OCI-LY7 (cell line): ENCODE results near the gene PARD3B. TPM values are rescaled to one million over a fixed set of nuclear protein-coding genes. Genes with fewer than 3 reads are reported as not detected.

Experiments used
- BruUV-seq: library from RNA; stranded (reverse); fragments of 400-500 nt; replicated peaks from 2 replicates; lab custom pipeline; 2021; lab: Mats Ljungman, UMichigan
- CTCF ChIA-PET: fragments of 300-600 bp; sonication (Branson Sonifier 250); formaldehyde crosslinking; loops from one replicate; lab custom pipeline; 2022; ENCODE audit warnings: antibody characterized with exemption; ENCODE audit not compliant: unreplicated experiment; lab: Charles Lee
- POLR2A ChIA-PET: fragments of 300-600 bp; sonication (Branson Sonifier 250); formaldehyde crosslinking; loops from one replicate; lab custom pipeline; 2022; ENCODE audit warnings: antibody characterized with exemption; lab: Charles Lee
- DNase-seq: peaks from one replicate; pipeline ENCODE4 v3.0.0-alpha.2; 2015; ENCODE audit warnings: low spot score
- H2AFZ ChIP-seq: fragments of 200-600 bp; sonication (generic), shearing (Covaris generic); 2 replicates; pipeline ENCODE4 v1.6.1; 2014; ENCODE audit warnings: mild to moderate bottlenecking, antibody characterized with exemption, low read length, moderate library complexity
- H3K27ac ChIP-seq: fragments of 200-600 bp; sonication (generic); 2 replicates; pipeline ENCODE4 v1.5.1; 2014; ENCODE audit warnings: mixed run types, low read depth, mild to moderate bottlenecking, moderate library complexity, low read length, inconsistent platforms; ENCODE audit not compliant: poor library complexity, severe bottlenecking
- H3K36me3 ChIP-seq: fragments of 200-600 bp; sonication (generic); 2 replicates; pipeline ENCODE4 v1.6.1; 2014; ENCODE audit warnings: mild to moderate bottlenecking, antibody characterized with exemption, low read length, moderate library complexity, mixed read lengths; ENCODE audit not compliant: insufficient read depth
- H3K4me1 ChIP-seq: fragments of 200-600 bp; sonication (generic); 2 replicates; pipeline ENCODE4 v1.5.1; 2014; ENCODE audit warnings: mild to moderate bottlenecking, low read length; ENCODE audit not compliant: insufficient read depth, poor library complexity, severe bottlenecking
- H3K4me2 ChIP-seq: fragments of 200-600 bp; sonication (generic); 2 replicates; pipeline ENCODE4 v1.6.1; 2014; ENCODE audit warnings: mild to moderate bottlenecking, low read length
- H3K4me3 ChIP-seq: fragments of 200-600 bp; sonication (generic); 2 replicates; pipeline ENCODE4 v1.5.1; 2014; ENCODE audit warnings: mild to moderate bottlenecking, low read depth, low read length; ENCODE audit not compliant: poor library complexity, severe bottlenecking
- H3K79me2 ChIP-seq: fragments of 200-600 bp; sonication (generic); 2 replicates; pipeline ENCODE4 v1.6.1; 2016; ENCODE audit warnings: low read depth, mild to moderate bottlenecking, low read length, moderate library complexity, mixed read lengths; ENCODE audit not compliant: insufficient read depth
- H3K9me2 ChIP-seq: fragments of 200-600 bp; sonication (generic); 2 replicates; pipeline ENCODE4 v1.6.1; 2016; ENCODE audit warnings: mild to moderate bottlenecking, low read length, mixed read lengths; ENCODE audit not compliant: insufficient read depth
- H3K9me3 ChIP-seq: fragments of 200-600 bp; sonication (generic); 2 replicates; pipeline ENCODE4 v1.6.1; 2014; ENCODE audit warnings: mild to moderate bottlenecking, mixed run types, low read length, mixed read lengths
- H4K20me1 ChIP-seq: fragments of 200-600 bp; sonication (generic); 2 replicates; pipeline ENCODE4 v1.6.1; 2014; ENCODE audit warnings: mild to moderate bottlenecking, antibody characterized with exemption, low read length, moderate library complexity, mixed read lengths; ENCODE audit not compliant: insufficient read depth
- EZH2phosphoT487 ChIP-seq: fragments of 200-600 bp; sonication (generic); IDR thresholded peaks from 2 replicates; pipeline ENCODE4 v1.6.1; 2018; ENCODE audit warnings: low read depth, borderline replicate concordance, mild to moderate bottlenecking, mixed run types, antibody characterized with exemption, low read length, moderate library complexity, mixed read lengths
- intact Hi-C: fragments of 100-400 bp; cut with micrococcal nuclease; formaldehyde crosslinking; loops from one replicate; pipeline ENCODE4 v1.10.0; 2022; ENCODE audit not compliant: unreplicated experiment
- total RNA-seq, 2 experiments: library from RNA; depleted of rRNA in 1 of 2; stranded (reverse); fragments of >200 nt in 1 of 2; shearing (Covaris generic) in 1 of 2; gene quantifications; 2 replicates each; pipeline ENCODE4 v1.2.3, GENCODE V29; 2014 to 2022
- TF ChIP-seq, protein P1 (sequence below): fragments of 200-600 bp; sonication (generic); conservative IDR thresholded peaks from 2 replicates; pipeline ENCODE4 v1.5.1; 2014; ENCODE audit warnings: mild to moderate bottlenecking, antibody characterized with exemption, low read length, moderate library complexity, mixed read lengths

The PARD3B gene
- total RNA-seq, 2 experiments from 2014 or later, result not detected

DNA sequence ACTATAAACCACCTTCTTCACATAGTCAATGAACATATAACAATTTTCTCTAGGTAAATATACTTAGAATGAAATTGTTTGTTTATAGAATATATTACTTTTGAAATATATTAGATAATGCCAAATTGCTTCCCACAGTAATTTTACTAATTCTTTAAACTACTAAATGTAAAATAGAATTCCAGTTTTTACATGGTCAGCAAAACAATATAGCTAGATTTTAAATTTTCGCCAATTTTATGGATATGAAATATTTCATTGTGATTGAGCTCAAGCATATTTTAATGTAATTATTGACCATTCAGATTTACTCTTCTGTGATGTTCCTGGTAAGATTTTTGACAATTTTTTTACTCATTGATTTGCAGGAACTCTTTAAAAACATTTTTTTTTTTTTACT lies 444.6 kb downstream of the PARD3B start:
- intact Hi-C loops, result no loop called here
- BruUV-seq, result no TSS peak
- Histone ChIP-seq H3K36me3 (no peaks in the 10 kb centered on the region), H3K9me2 (no peaks in the 10 kb centered on the region), H3K4me3 (no peak overlapping the region), H3K79me2 (no peaks in the 10 kb centered on the region), H3K9me3 (no peaks in the 10 kb centered on the region), H4K20me1 (no peaks in the 10 kb centered on the region), H3K4me2 (no peak overlapping the region), H3K27ac (no peak overlapping the region), H2AFZ (no peak overlapping the region), H3K4me1 (no peaks in the 10 kb centered on the region)
- ChIA-PET POLR2A (interaction anchor here (0.7 kb wide), 1 partner anchor 31 kb away, joined by 4 read pairs; no protein-coding TSS in a partner anchor), CTCF (no interaction called here)
- DNase-seq, result no peak
- TF ChIP-seq, protein P1, sequence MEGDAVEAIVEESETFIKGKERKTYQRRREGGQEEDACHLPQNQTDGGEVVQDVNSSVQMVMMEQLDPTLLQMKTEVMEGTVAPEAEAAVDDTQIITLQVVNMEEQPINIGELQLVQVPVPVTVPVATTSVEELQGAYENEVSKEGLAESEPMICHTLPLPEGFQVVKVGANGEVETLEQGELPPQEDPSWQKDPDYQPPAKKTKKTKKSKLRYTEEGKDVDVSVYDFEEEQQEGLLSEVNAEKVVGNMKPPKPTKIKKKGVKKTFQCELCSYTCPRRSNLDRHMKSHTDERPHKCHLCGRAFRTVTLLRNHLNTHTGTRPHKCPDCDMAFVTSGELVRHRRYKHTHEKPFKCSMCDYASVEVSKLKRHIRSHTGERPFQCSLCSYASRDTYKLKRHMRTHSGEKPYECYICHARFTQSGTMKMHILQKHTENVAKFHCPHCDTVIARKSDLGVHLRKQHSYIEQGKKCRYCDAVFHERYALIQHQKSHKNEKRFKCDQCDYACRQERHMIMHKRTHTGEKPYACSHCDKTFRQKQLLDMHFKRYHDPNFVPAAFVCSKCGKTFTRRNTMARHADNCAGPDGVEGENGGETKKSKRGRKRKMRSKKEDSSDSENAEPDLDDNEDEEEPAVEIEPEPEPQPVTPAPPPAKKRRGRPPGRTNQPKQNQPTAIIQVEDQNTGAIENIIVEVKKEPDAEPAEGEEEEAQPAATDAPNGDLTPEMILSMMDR, result no peak
- no peak for TF ChIP-seq EZH2phosphoT487

DNA sequence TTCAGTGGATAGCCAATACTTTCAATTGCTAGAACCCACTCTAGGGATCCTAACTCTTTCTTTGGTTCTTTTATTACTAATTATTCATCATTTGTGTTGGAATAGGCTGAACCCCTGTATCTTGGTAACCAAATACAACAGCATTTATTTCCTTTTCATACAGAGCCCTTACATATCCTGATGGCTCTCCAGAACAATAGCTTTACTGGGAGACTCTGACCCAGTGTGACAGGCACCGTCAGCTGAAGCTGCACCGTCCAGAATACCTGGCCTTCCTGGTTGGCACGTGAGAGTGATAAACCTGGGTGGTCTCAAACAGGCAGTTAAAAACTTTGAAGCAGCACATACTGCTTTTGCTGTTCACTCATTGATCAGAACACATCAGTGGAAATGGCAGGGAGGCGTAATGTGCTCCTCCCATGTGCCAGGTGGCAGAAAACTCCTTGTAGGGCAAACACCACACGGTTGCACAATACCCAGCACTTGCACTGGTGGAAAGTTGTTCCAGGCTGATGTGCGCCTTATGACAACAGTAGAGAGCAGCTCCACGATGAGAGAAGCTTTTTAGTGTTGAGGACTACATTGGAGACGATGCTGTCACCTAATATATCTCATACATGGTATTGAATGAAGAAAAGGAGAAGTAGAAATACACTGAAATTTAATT lies 456.2 kb downstream of the PARD3B start:
- Histone ChIP-seq H3K4me2 (no peak overlapping the region), H3K27ac (no peak overlapping the region), H3K9me2 (no peaks in the 10 kb centered on the region), H3K79me2 (no peaks in the 10 kb centered on the region), H3K36me3 (no peaks in the 10 kb centered on the region), H4K20me1 (no peaks in the 10 kb centered on the region), H3K4me3 (no peak overlapping the region), H2AFZ (no peak overlapping the region), H3K4me1 (no peaks in the 10 kb centered on the region), H3K9me3 (no peaks in the 10 kb centered on the region)
- CTCF ChIA-PET, result no interaction called here
- POLR2A ChIA-PET, result no interaction called here
- no peak for DNase-seq
- no TSS peak for BruUV-seq
- TF ChIP-seq, protein P1, result no peak
- no peak for TF ChIP-seq EZH2phosphoT487
- intact Hi-C loops, result no loop called here

DNA sequence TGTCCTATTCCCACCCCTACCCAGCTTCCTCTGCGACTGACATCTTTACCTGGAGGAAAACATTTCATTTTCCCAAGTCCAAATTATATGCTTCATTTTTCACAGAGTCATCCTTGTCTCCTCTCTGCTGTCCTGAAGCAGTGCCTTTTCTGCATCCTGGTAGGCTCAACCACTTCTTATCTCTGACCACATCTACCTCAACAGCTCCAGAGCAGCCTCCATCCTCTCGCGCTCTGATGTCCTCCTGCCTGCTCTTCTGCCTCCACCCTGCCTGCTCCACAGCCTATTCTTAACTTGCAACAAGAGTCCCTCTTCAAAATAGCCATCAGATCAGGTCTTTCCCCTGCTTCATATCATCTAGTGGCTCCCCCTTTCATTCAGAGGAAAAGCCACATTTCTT lies 457.1 kb downstream of the PARD3B start:
- no peaks in the 10 kb centered on the region for H3K79me2 ChIP-seq
- CTCF ChIA-PET, result no interaction called here
- intact Hi-C loops, result no loop called here
- POLR2A ChIA-PET, result no interaction called here
- no peak overlapping the region for H3K4me3 ChIP-seq
- no peaks in the 10 kb centered on the region for H4K20me1 ChIP-seq
- H2AFZ ChIP-seq, result no peak overlapping the region
- DNase-seq, result no peak
- H3K4me2 ChIP-seq, result no peak overlapping the region
- no peaks in the 10 kb centered on the region for H3K9me3 ChIP-seq
- no peak overlapping the region for H3K27ac ChIP-seq
- no peaks in the 10 kb centered on the region for H3K9me2 ChIP-seq
- BruUV-seq, result no TSS peak
- H3K36me3 ChIP-seq, result no peaks in the 10 kb centered on the region
- TF ChIP-seq, protein P1, result no peak
- TF ChIP-seq EZH2phosphoT487, result no peak
- H3K4me1 ChIP-seq, result no peaks in the 10 kb centered on the region
